Prostate gland (tissue), 2 donors: ENCODE measurements around the gene OBP2B.

Source experiments
- CTCF ChIP-seq, 4 experiments: fragments of 200-600 bp in 2 of 4; fragments of 450-650 bp in 2 of 4; sonication (generic) in 2 of 4; IDR thresholded peaks; 1 replicate in 3 of 4; 2 replicates in 1 of 4; pipeline ENCODE4 v1.5.1; 2016 to 2019; ENCODE audit warnings: antibody characterized with exemption in 4 of 4, mild to moderate bottlenecking in 2 of 4, moderate library complexity in 2 of 4
- POLR2A ChIP-seq: fragments of 450-650 bp; IDR thresholded peaks from one replicate; pipeline ENCODE4 v1.6.1; 2016; ENCODE audit warnings: antibody characterized with exemption, mild to moderate bottlenecking
- POLR2AphosphoS5 ChIP-seq: sonication (generic); formaldehyde crosslinking; IDR thresholded peaks from one replicate; pipeline ENCODE4 v1.6.1; 2017; ENCODE audit warnings: antibody characterized with exemption

GRCh38 chr9:133204993-133205336, 4.1 kb downstream of the OBP2B start:
- TF ChIP-seq CTCF (IDR thresholded peaks at IDR 0.05) (no peak), POLR2A (no peak), POLR2AphosphoS5 (no peak)
